T-helper 1 cell (primary cell): ENCODE measurements around the gene MRPS10.

Experiments used
- DNase-seq, 5 donors: peaks; one replicate each; pipeline ENCODE4 v3.0.0-alpha.2; 2012 to 2020
- total RNA-seq, 4 donors: gene quantifications; one replicate each; lab custom pipeline; 2026; lab: John Stamatoyannopoulos, UW

The MRPS10 gene
- 18.1 to 29.4 (median 21.2) reads per million in 4 donors for total RNA-seq

- DNase-seq = peak; percentile 76 to 94 (median 85)
These were observed at the start of gene MRPS10 for GRCh38 chr6:42217519-42218367. Gene MRPS10 (minus strand): TSS chr6:42217861. CDS start chr6:42217849, 12 bp downstream.

- no peak for DNase-seq
These were observed 48.9 kb upstream of the MRPS10 start for GRCh38 chr6:42266538-42266937.

GRCh38 chr6:42264852-42265390 lies 47.3 kb upstream of the MRPS10 start:
- DNase-seq = no peak

GRCh38 chr6:42264162-42264851 lies 46.6 kb upstream of the MRPS10 start:
- DNase-seq = no peak

- no peak for DNase-seq
These were observed 45.6 kb upstream of the MRPS10 start for GRCh38 chr6:42263165-42263728.

GRCh38 chr6:42260972-42261371 lies 43.3 kb upstream of the MRPS10 start:
- peak in 2 of 5 donors; percentile 11 to 19 for DNase-seq

GRCh38 chr6:42260396-42260888 lies 42.8 kb upstream of the MRPS10 start:
- no peak for DNase-seq

- no peak for DNase-seq
These were observed 42.3 kb upstream of the MRPS10 start for GRCh38 chr6:42259841-42260395.

GRCh38 chr6:42259286-42259685 lies 41.6 kb upstream of the MRPS10 start:
- DNase-seq = no peak

GRCh38 chr6:42257614-42258013 lies 40.0 kb upstream of the MRPS10 start:
- DNase-seq = no peak

- DNase-seq = no peak
These were observed 39.4 kb upstream of the MRPS10 start for GRCh38 chr6:42257063-42257462.

GRCh38 chr6:42255050-42255449 lies 37.4 kb upstream of the MRPS10 start:
- no peak for DNase-seq

- DNase-seq = no peak
These were observed 36.8 kb upstream of the MRPS10 start for GRCh38 chr6:42254505-42254904.

GRCh38 chr6:42251911-42252637 lies 34.4 kb upstream of the MRPS10 start:
- no peak for DNase-seq

- DNase-seq = no peak
These were observed 33.8 kb upstream of the MRPS10 start for GRCh38 chr6:42251500-42251899.

GRCh38 chr6:42250274-42250931 lies 32.7 kb upstream of the MRPS10 start:
- no peak for DNase-seq

- DNase-seq = no peak
These were observed 31.6 kb upstream of the MRPS10 start for GRCh38 chr6:42249279-42249678.

- DNase-seq = no peak
These were observed 25.4 kb upstream of the MRPS10 start for GRCh38 chr6:42243046-42243445.

GRCh38 chr6:42241915-42242314 lies 24.3 kb upstream of the MRPS10 start:
- DNase-seq = no peak

- no peak for DNase-seq
These were observed 22.2 kb upstream of the MRPS10 start for GRCh38 chr6:42239736-42240375.

- no peak for DNase-seq
These were observed 21.7 kb upstream of the MRPS10 start for GRCh38 chr6:42239333-42239732.
